K562 (cell line): ENCODE results near the gene PPP2R2B. TPM values are rescaled to one million over a fixed set of nuclear protein-coding genes. Genes with fewer than 3 reads are reported as not detected.

Experiments
- ATAC-seq: fragments of 200-7000 bp; cut with Tn5 transposase; 3 replicates; pipeline ENCODE4 v1.9.1; 2020; ENCODE audit warnings: moderate library complexity
- BruUV-seq: library from RNA; stranded (reverse); fragments of 400-500 nt; replicated peaks from 2 replicates; lab custom pipeline; 2021; lab: Mats Ljungman, UMichigan
- CTCF ChIA-PET: fragments of 300-600 bp; formaldehyde crosslinking; extraction: SDS; loops from one replicate; lab custom pipeline; 2021; ENCODE audit warnings: low intra/inter-chr PET ratio; lab: Yijun Ruan, JAX
- POLR2A ChIA-PET: fragments of 300-600, 350-650 bp; sonication (Branson Sonifier 250); formaldehyde crosslinking; extraction: SDS; loops from one replicate; lab custom pipeline; 2021; ENCODE audit warnings: antibody characterized with exemption, inconsistent platforms; lab: Yijun Ruan, JAX
- DNase-seq, 4 experiments: peaks; one replicate each; pipeline versions ENCODE4 v3.0.0 to v3.0.0-alpha.2; 2011 to 2018; ENCODE audit warnings: low spot score in 3 of 4, mixed read lengths in 3 of 4; ENCODE audit errors: extremely low read depth in 1 of 4
- FAIRE-seq: peaks from 2 replicates; lab custom pipeline; 2011; peaks lifted over from hg19 to GRCh38; lab: Jason Lieb, UNC
- H2AFZ ChIP-seq: 2 replicates; pipeline ENCODE4 v1.6.0; 2011; ENCODE audit warnings: low read depth, low read length, control low read depth, inconsistent platforms
- H3K27ac ChIP-seq: fragments of 200-600 bp; 3 replicates; pipeline ENCODE4 v1.8.0; 2011; ENCODE audit warnings: low read depth, mild to moderate bottlenecking, control low read depth, inconsistent platforms, low read length, moderate library complexity, mixed read lengths; ENCODE audit errors: extremely low read depth
- H3K27me3 ChIP-seq, 2 experiments: fragments of 300-600 bp in 1 of 2; 2 replicates in 1 of 2; 3 replicates in 1 of 2; pipeline versions ENCODE4 v1.6.0 to v1.8.0; 2011; ENCODE audit warnings: inconsistent platforms in 2 of 2, low read length in 2 of 2, mild to moderate bottlenecking in 1 of 2, mixed read lengths in 1 of 2, moderate library complexity in 1 of 2; ENCODE audit not compliant: control insufficient read depth in 2 of 2, insufficient read depth in 2 of 2
- H3K36me3 ChIP-seq: fragments of 300-600 bp; 3 replicates; pipeline ENCODE4 v1.8.0; 2011; ENCODE audit warnings: mild to moderate bottlenecking, low read length, inconsistent platforms; ENCODE audit not compliant: control insufficient read depth, insufficient read depth
- H3K4me1 ChIP-seq, 2 experiments: fragments of 200-600 bp in 1 of 2; replicated peaks in 1 of 2; 2 replicates in 1 of 2; 3 replicates in 1 of 2; pipeline versions ENCODE4 v1.5.1 to v1.8.0; 2011; ENCODE audit warnings: inconsistent platforms in 2 of 2, low read length in 2 of 2, mild to moderate bottlenecking in 1 of 2, mixed read lengths in 1 of 2, moderate library complexity in 1 of 2; ENCODE audit not compliant: control insufficient read depth in 2 of 2, insufficient read depth in 2 of 2
- H3K4me2 ChIP-seq: 2 replicates; pipeline ENCODE4 v1.6.1; 2011; ENCODE audit warnings: low read length, control low read depth, inconsistent platforms, mixed read lengths; ENCODE audit not compliant: insufficient read depth
- H3K4me3 ChIP-seq: fragments of 200-600 bp; sonication (generic), shearing (Covaris generic); 2 replicates; pipeline ENCODE4 v1.5.1; 2016; ENCODE audit warnings: control low read depth, inconsistent platforms
- H3K79me2 ChIP-seq: fragments of 200-600 bp; 3 replicates; pipeline ENCODE4 v1.8.0; 2011; ENCODE audit warnings: low read length, inconsistent platforms; ENCODE audit not compliant: control insufficient read depth, insufficient read depth
- H3K9ac ChIP-seq, 2 experiments: 2 replicates each; pipeline versions ENCODE4 v1.6.0 to v1.6.1; 2011; ENCODE audit warnings: low read depth in 2 of 2, low read length in 2 of 2, control low read depth in 1 of 2, inconsistent platforms in 1 of 2, mild to moderate bottlenecking in 1 of 2, mixed read lengths in 1 of 2; ENCODE audit not compliant: insufficient read depth in 1 of 2
- H3K9me1 ChIP-seq: one replicate; pipeline ENCODE4 v1.6.0; 2011; ENCODE audit warnings: inconsistent platforms, mild to moderate bottlenecking, low read length, moderate library complexity; ENCODE audit not compliant: control insufficient read depth, insufficient read depth
- H3K9me3 ChIP-seq: replicated peaks from 2 replicates; pipeline ENCODE4 v1.5.1; 2011; ENCODE audit warnings: low read depth, low read length, inconsistent platforms; ENCODE audit not compliant: control insufficient read depth, insufficient read depth
- H4K20me1 ChIP-seq: replicated peaks from 2 replicates; pipeline ENCODE4 v1.6.1; 2011; ENCODE audit warnings: low read length, inconsistent platforms, mixed read lengths; ENCODE audit not compliant: control insufficient read depth, insufficient read depth
- ARID1B ChIP-seq: fragments of 450-650 bp; IDR thresholded peaks from 2 replicates; pipeline ENCODE4 v1.6.1; 2016; ENCODE audit warnings: antibody characterized with exemption, mild to moderate bottlenecking, inconsistent platforms
- CREBBP ChIP-seq: IDR thresholded peaks from one replicate; pipeline ENCODE4 v1.6.1; 2012; ENCODE audit warnings: low read depth, mild to moderate bottlenecking, control low read depth, inconsistent platforms, low read length
- KLF6 ChIP-seq: fragments of 250-450 bp; sonication (Bioruptor Pico); IDR thresholded peaks from 2 replicates; pipeline ENCODE4 v1.4.0; 2020; ENCODE audit warnings: mild to moderate bottlenecking, moderate library complexity, borderline replicate concordance
- NFE2L1 ChIP-seq: fragments of 450-650 bp; IDR thresholded peaks from 2 replicates; pipeline ENCODE4 v1.6.1; 2016; ENCODE audit warnings: missing genetic modification characterization, low read depth, mild to moderate bottlenecking, missing compliant biosample characterization, moderate library complexity, borderline replicate concordance
- PPARD ChIP-seq: fragments of 250-450 bp; sonication (Bioruptor Pico); IDR thresholded peaks from 2 replicates; pipeline ENCODE4 v1.8.0; 2022; ENCODE audit warnings: inconsistent platforms, mild to moderate bottlenecking, moderate library complexity
- ZNF212 ChIP-seq: fragments of 450-650 bp; formaldehyde crosslinking; IDR thresholded peaks from 2 replicates; pipeline ENCODE4 v1.4.0; 2020; ENCODE audit warnings: mild to moderate bottlenecking
- ZNF431 ChIP-seq: sonication (generic); formaldehyde crosslinking; IDR thresholded peaks from 2 replicates; pipeline ENCODE4 v1.8.0; 2022; ENCODE audit warnings: mild to moderate bottlenecking, missing genetic modification reagents
- WGBS: fragments of 100-300 bp; shearing (Covaris generic); methylation state at CpG from one replicate; pipeline ENCODE4 v1.1.6; 2016; ENCODE audit warnings: low coverage, mixed read lengths; ENCODE audit not compliant: insufficient coverage; ENCODE audit errors: missing lambda C conversion rate; 5-methylcytosine and 5-hydroxymethylcytosine counted together
- in situ Hi-C: fragments of 300-500 bp; cut with MboI; formaldehyde crosslinking; loops from 4 replicates; pipeline ENCODE4 v1.15.0; 2018; ENCODE audit warnings: inconsistent platforms, mixed read lengths
- intact Hi-C: fragments of 100-400 bp; cut with micrococcal nuclease; formaldehyde crosslinking; loops from 2 replicates; pipeline ENCODE4 v1.14.2; 2022
- polyA plus RNA-seq, 8 experiments: library from polyadenylated mRNA; depleted of rRNA in 4 of 8; stranded (reverse) in 5 of 8; unstranded in 3 of 8; fragments of >200 nt; fragmentation: Nextera tagmentation in 2 of 8; fragmentation: Illumina TruSeq in 1 of 8; extraction: Ambion mirVana in 2 of 8; extraction: Trizol in 1 of 8; gene quantifications; 2 replicates each; pipeline versions ENCODE4 v1.2.1 to v1.2.3, GENCODE V29; 2011 to 2014; ENCODE audit warnings: inconsistent platforms in 1 of 8, missing spikeins in 1 of 8
- total RNA-seq, 7 experiments: library from RNA; depleted of rRNA in 6 of 7; stranded (reverse); fragments of >200 nt in 6 of 7; fragmentation: Illumina TruSeq in 2 of 7; extraction: Trizol in 2 of 7; gene quantifications; 2 replicates each; pipeline versions ENCODE4 v1.2.1 to v1.2.3, GENCODE V29; 2011 to 2021; ENCODE audit warnings: low replicate concordance in 1 of 7
- TF ChIP-seq, protein P1 (sequence below): sonication (generic); IDR thresholded peaks from 2 replicates; pipeline ENCODE4 v1.6.1; 2016
- TF ChIP-seq, protein P2 (sequence below): fragments of 450-650 bp; conservative IDR thresholded peaks from 2 replicates; pipeline ENCODE4 v1.6.1; 2016; ENCODE audit warnings: missing genetic modification characterization, low read depth, mild to moderate bottlenecking, missing compliant biosample characterization, moderate library complexity

The PPP2R2B gene
- total and polyA plus RNA-seq, 9 of the 15 experiments (the other 6 are each of a cell fraction or from before 2014, with no cell fraction given) = not detected

DNA sequence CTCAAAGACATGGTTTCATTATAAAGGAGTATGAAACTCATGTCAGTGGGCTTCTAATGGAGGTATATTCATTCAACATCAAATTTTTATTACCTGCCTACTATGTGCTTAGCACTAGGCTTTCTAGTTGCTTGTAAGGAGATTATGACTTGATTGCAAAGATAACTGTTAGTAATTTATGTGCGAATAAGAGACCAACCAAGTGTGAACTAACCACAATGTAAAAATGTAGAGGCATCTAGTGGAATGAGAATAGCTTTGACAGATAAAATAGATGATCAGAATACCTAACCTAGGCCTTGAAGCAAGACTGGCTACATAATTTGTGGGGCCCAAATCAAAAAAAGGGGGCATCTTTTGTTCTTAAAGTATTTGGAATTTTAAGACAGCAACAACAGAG is 13.0 kb upstream of the PPP2R2B start:
- no peak overlapping the region for H2AFZ ChIP-seq

DNA sequence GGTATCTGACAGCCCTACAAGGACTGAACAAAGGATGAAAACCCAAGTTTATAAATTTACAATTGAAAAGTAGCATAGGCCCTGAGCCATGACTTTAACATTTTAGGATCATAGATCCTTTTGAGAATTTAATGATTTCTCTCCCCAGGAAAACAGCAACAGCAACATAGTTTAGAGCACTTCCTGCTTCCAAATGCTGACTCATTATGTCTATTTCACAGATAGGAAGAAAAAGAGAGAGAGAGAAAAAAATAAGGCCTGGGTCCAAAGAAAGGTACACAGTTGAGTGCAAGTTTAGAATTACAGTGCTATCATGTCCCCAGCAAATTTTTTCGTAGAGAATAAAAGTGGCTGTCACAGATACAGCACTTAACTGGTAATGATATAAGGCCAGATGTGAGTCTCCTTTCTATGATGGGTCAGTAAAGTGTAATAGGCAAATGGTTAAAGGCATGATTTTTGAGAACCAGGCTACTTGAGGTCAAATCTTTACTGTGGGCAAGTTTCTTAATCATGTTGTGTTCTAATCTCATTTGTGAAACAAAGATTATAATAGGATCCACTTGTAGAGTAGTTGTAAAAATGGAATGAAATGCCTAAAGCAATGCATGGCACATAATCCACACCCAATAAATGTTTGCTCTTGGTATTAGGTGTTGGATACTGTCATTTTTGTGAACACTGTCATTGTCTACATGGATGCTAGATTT is 12.3 kb upstream of the PPP2R2B start:
- H3K4me1 ChIP-seq = no peaks in the 10 kb centered on the region
- H3K4me3 ChIP-seq = no peak overlapping the region
- ChIA-PET POLR2A (no interaction called here), CTCF (no interaction called here)
- WGBS = 0% methylated on average over 1 of the region's 1 CpG
- no peak overlapping the region for H3K4me2 ChIP-seq
- no peaks in the 10 kb centered on the region for H3K27me3 ChIP-seq
- no peaks in the 10 kb centered on the region; the same call in 1 of the 2 replicates for H3K9me3 ChIP-seq
- BruUV-seq = no TSS peak
- in situ Hi-C loops (no loop called here), intact Hi-C loops (no loop called here)
- no peak overlapping the region for H3K9ac ChIP-seq
- TF ChIP-seq ZNF212 (no peak), PPARD (CRISPR knock-in tag) (no peak), NFE2L1 (no peak), ZNF431 (CRISPR knock-in tag) (no peak), ARID1B (no peak)
- TF ChIP-seq, protein P1, sequence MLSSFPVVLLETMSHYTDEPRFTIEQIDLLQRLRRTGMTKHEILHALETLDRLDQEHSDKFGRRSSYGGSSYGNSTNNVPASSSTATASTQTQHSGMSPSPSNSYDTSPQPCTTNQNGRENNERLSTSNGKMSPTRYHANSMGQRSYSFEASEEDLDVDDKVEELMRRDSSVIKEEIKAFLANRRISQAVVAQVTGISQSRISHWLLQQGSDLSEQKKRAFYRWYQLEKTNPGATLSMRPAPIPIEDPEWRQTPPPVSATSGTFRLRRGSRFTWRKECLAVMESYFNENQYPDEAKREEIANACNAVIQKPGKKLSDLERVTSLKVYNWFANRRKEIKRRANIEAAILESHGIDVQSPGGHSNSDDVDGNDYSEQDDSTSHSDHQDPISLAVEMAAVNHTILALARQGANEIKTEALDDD = no peak
- no peaks in the 10 kb centered on the region for H3K79me2 ChIP-seq
- H3K9me1 ChIP-seq = no peaks in the 10 kb centered on the region
- no peaks in the 10 kb centered on the region for H3K36me3 ChIP-seq
- FAIRE-seq = no peak
- no peak for ATAC-seq
- DNase-seq = no peak
- no peak overlapping the region for H3K27ac ChIP-seq
- H4K20me1 ChIP-seq = no peaks in the 10 kb centered on the region
- H2AFZ ChIP-seq = no peak overlapping the region

More for the DNA sequence above, 13.0 kb upstream of the PPP2R2B start:
- Histone ChIP-seq H3K79me2 (no peaks in the 10 kb centered on the region), H3K27ac (no peak overlapping the region), H3K27me3 (no peaks in the 10 kb centered on the region), H4K20me1 (no peaks in the 10 kb centered on the region), H3K9me3 (no peaks in the 10 kb centered on the region; the same call in 1 of the 2 replicates), H3K4me3 (no peak overlapping the region), H3K36me3 (no peaks in the 10 kb centered on the region), H3K4me1 (no peaks in the 10 kb centered on the region), H3K4me2 (no peak overlapping the region), H3K9me1 (no peaks in the 10 kb centered on the region), H3K9ac (no peak overlapping the region)
- WGBS = 0% methylated on average over 1 of the region's 1 CpG
- in situ Hi-C loops (no loop called here), intact Hi-C loops (no loop called here)
- TF ChIP-seq KLF6 (no peak), CREBBP (no peak)
- TF ChIP-seq, protein P2, sequence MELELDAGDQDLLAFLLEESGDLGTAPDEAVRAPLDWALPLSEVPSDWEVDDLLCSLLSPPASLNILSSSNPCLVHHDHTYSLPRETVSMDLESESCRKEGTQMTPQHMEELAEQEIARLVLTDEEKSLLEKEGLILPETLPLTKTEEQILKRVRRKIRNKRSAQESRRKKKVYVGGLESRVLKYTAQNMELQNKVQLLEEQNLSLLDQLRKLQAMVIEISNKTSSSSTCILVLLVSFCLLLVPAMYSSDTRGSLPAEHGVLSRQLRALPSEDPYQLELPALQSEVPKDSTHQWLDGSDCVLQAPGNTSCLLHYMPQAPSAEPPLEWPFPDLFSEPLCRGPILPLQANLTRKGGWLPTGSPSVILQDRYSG (tag) = no peak
- ATAC-seq (no peak), DNase-seq (no peak), FAIRE-seq (no peak)
- BruUV-seq = no TSS peak
- POLR2A ChIA-PET = no interaction called here
- CTCF ChIA-PET = no interaction called here
